K562 (cell line): ENCODE measurements around the gene HOXD9. TPM values are rescaled to one million over a fixed set of nuclear protein-coding genes. Genes with fewer than 3 reads are reported as not detected.

Experiments
- ATAC-seq: fragments of 200-7000 bp; cut with Tn5 transposase; 3 replicates; pipeline ENCODE4 v1.9.1; 2020; ENCODE audit warnings: moderate library complexity
- BruUV-seq: library from RNA; stranded (reverse); fragments of 400-500 nt; replicated peaks from 2 replicates; lab custom pipeline; 2021; lab: Mats Ljungman, UMichigan
- CTCF ChIA-PET: fragments of 300-600 bp; formaldehyde crosslinking; extraction: SDS; loops from one replicate; lab custom pipeline; 2021; ENCODE audit warnings: low intra/inter-chr PET ratio; lab: Yijun Ruan, JAX
- POLR2A ChIA-PET: fragments of 300-600, 350-650 bp; sonication (Branson Sonifier 250); formaldehyde crosslinking; extraction: SDS; loops from one replicate; lab custom pipeline; 2021; ENCODE audit warnings: antibody characterized with exemption, inconsistent platforms; lab: Yijun Ruan, JAX
- DNase-seq, 4 experiments: peaks; one replicate each; pipeline versions ENCODE4 v3.0.0 to v3.0.0-alpha.2; 2011 to 2018; ENCODE audit warnings: low spot score in 3 of 4, mixed read lengths in 3 of 4; ENCODE audit errors: extremely low read depth in 1 of 4
- FAIRE-seq: peaks from 2 replicates; lab custom pipeline; 2011; peaks lifted over from hg19 to GRCh38; lab: Jason Lieb, UNC
- H2AFZ ChIP-seq: 2 replicates; pipeline ENCODE4 v1.6.0; 2011; ENCODE audit warnings: low read depth, low read length, control low read depth, inconsistent platforms
- H3K27ac ChIP-seq: fragments of 200-600 bp; 3 replicates; pipeline ENCODE4 v1.8.0; 2011; ENCODE audit warnings: low read depth, mild to moderate bottlenecking, control low read depth, inconsistent platforms, low read length, moderate library complexity, mixed read lengths; ENCODE audit errors: extremely low read depth
- H3K27me3 ChIP-seq, 2 experiments: fragments of 300-600 bp in 1 of 2; 2 replicates in 1 of 2; 3 replicates in 1 of 2; pipeline versions ENCODE4 v1.6.0 to v1.8.0; 2011; ENCODE audit warnings: inconsistent platforms in 2 of 2, low read length in 2 of 2, mild to moderate bottlenecking in 1 of 2, mixed read lengths in 1 of 2, moderate library complexity in 1 of 2; ENCODE audit not compliant: control insufficient read depth in 2 of 2, insufficient read depth in 2 of 2
- H3K36me3 ChIP-seq: fragments of 300-600 bp; 3 replicates; pipeline ENCODE4 v1.8.0; 2011; ENCODE audit warnings: mild to moderate bottlenecking, low read length, inconsistent platforms; ENCODE audit not compliant: control insufficient read depth, insufficient read depth
- H3K4me1 ChIP-seq, 2 experiments: fragments of 200-600 bp in 1 of 2; replicated peaks in 1 of 2; 2 replicates in 1 of 2; 3 replicates in 1 of 2; pipeline versions ENCODE4 v1.5.1 to v1.8.0; 2011; ENCODE audit warnings: inconsistent platforms in 2 of 2, low read length in 2 of 2, mild to moderate bottlenecking in 1 of 2, mixed read lengths in 1 of 2, moderate library complexity in 1 of 2; ENCODE audit not compliant: control insufficient read depth in 2 of 2, insufficient read depth in 2 of 2
- H3K4me2 ChIP-seq: 2 replicates; pipeline ENCODE4 v1.6.1; 2011; ENCODE audit warnings: low read length, control low read depth, inconsistent platforms, mixed read lengths; ENCODE audit not compliant: insufficient read depth
- H3K4me3 ChIP-seq: fragments of 200-600 bp; sonication (generic), shearing (Covaris generic); 2 replicates; pipeline ENCODE4 v1.5.1; 2016; ENCODE audit warnings: control low read depth, inconsistent platforms
- H3K79me2 ChIP-seq: fragments of 200-600 bp; 3 replicates; pipeline ENCODE4 v1.8.0; 2011; ENCODE audit warnings: low read length, inconsistent platforms; ENCODE audit not compliant: control insufficient read depth, insufficient read depth
- H3K9ac ChIP-seq, 2 experiments: 2 replicates each; pipeline versions ENCODE4 v1.6.0 to v1.6.1; 2011; ENCODE audit warnings: low read depth in 2 of 2, low read length in 2 of 2, control low read depth in 1 of 2, inconsistent platforms in 1 of 2, mild to moderate bottlenecking in 1 of 2, mixed read lengths in 1 of 2; ENCODE audit not compliant: insufficient read depth in 1 of 2
- H3K9me1 ChIP-seq: one replicate; pipeline ENCODE4 v1.6.0; 2011; ENCODE audit warnings: inconsistent platforms, mild to moderate bottlenecking, low read length, moderate library complexity; ENCODE audit not compliant: control insufficient read depth, insufficient read depth
- H3K9me3 ChIP-seq: replicated peaks from 2 replicates; pipeline ENCODE4 v1.5.1; 2011; ENCODE audit warnings: low read depth, low read length, inconsistent platforms; ENCODE audit not compliant: control insufficient read depth, insufficient read depth
- H4K20me1 ChIP-seq: replicated peaks from 2 replicates; pipeline ENCODE4 v1.6.1; 2011; ENCODE audit warnings: low read length, inconsistent platforms, mixed read lengths; ENCODE audit not compliant: control insufficient read depth, insufficient read depth
- C11orf30 ChIP-seq: fragments of 450-650 bp; IDR thresholded peaks from 2 replicates; pipeline ENCODE4 v1.6.1; 2016; ENCODE audit warnings: low read depth, mild to moderate bottlenecking
- CSDE1 ChIP-seq, 2 experiments: fragments of 450-650 bp; IDR thresholded peaks; 2 replicates each; pipeline ENCODE4 v1.6.1; 2016; ENCODE audit warnings: mild to moderate bottlenecking in 1 of 2
- DIDO1 ChIP-seq: fragments of 450-650 bp; IDR thresholded peaks from 2 replicates; pipeline ENCODE4 v1.6.1; 2016; ENCODE audit warnings: low read depth, missing biosample characterization, missing genetic modification characterization
- DNMT1 ChIP-seq: fragments of 450-650 bp; IDR thresholded peaks from 2 replicates; pipeline ENCODE4 v1.6.1; 2016; ENCODE audit warnings: antibody characterized with exemption, mild to moderate bottlenecking
- ETV5 ChIP-seq: sonication (generic); formaldehyde crosslinking; IDR thresholded peaks from 2 replicates; pipeline ENCODE4 v1.4.0; 2020; ENCODE audit warnings: low read depth, mild to moderate bottlenecking, missing genetic modification reagents
- HDAC1 ChIP-seq, 2 experiments: fragments of 450-650 bp; IDR thresholded peaks; 2 replicates each; pipeline ENCODE4 v1.6.1; 2016 to 2017; ENCODE audit warnings: inconsistent platforms in 1 of 2, mild to moderate bottlenecking in 1 of 2, moderate library complexity in 1 of 2
- HEY1 ChIP-seq: fragments of 250-450 bp; sonication (Bioruptor Pico); IDR thresholded peaks from 2 replicates; pipeline ENCODE4 v1.5.0; 2020; ENCODE audit warnings: mild to moderate bottlenecking, moderate library complexity, borderline replicate concordance
- HNRNPH1 ChIP-seq: fragments of 200-400 bp; formaldehyde crosslinking; optimal IDR thresholded peaks from 2 replicates; pipeline ENCODE3; 2017; ENCODE audit warnings: low read depth, mild to moderate bottlenecking, low read length, moderate library complexity
- JUNB ChIP-seq: fragments of 450-650 bp; formaldehyde crosslinking; conservative IDR thresholded peaks from 2 replicates; pipeline ENCODE4 v1.4.0; 2020; ENCODE audit warnings: mild to moderate bottlenecking
- MECOM ChIP-seq: fragments of 250-450 bp; sonication (Bioruptor Pico); IDR thresholded peaks from 2 replicates; pipeline ENCODE4 v1.8.0; 2022; ENCODE audit warnings: inconsistent platforms
- NONO ChIP-seq, 2 experiments: fragments of 200-400 bp in 1 of 2; fragments of 450-650 bp in 1 of 2; formaldehyde crosslinking in 1 of 2; IDR thresholded peaks; 2 replicates each; pipeline ENCODE4 v1.6.1; 2017; ENCODE audit warnings: low read depth in 2 of 2, mild to moderate bottlenecking in 2 of 2, moderate library complexity in 2 of 2, low read length in 1 of 2
- PURB ChIP-seq: sonication (generic); formaldehyde crosslinking; IDR thresholded peaks from 2 replicates; pipeline ENCODE4 v1.9.0; 2021; ENCODE audit warnings: low read depth, mild to moderate bottlenecking, missing genetic modification reagents
- RFX1 ChIP-seq: fragments of 450-650 bp; IDR thresholded peaks from 2 replicates; pipeline ENCODE4 v1.6.1; 2016; ENCODE audit warnings: mild to moderate bottlenecking, moderate library complexity
- SIN3A ChIP-seq, 2 experiments: fragments of 150-350 bp in 1 of 2; IDR thresholded peaks; 2 replicates each; pipeline ENCODE4 v1.6.1; 2011 to 2016; ENCODE audit warnings: borderline replicate concordance in 2 of 2, low read depth in 2 of 2, low read length in 2 of 2, mild to moderate bottlenecking in 2 of 2, moderate library complexity in 2 of 2; ENCODE audit not compliant: control insufficient read depth in 1 of 2
- SRSF9 ChIP-seq: fragments of 200-400 bp; formaldehyde crosslinking; IDR thresholded peaks from 2 replicates; pipeline ENCODE4 v1.6.1; 2017; ENCODE audit warnings: low read depth, low read length, borderline replicate concordance
- ZNF764 ChIP-seq: fragments of 250-450 bp; sonication (Bioruptor Pico); IDR thresholded peaks from 2 replicates; pipeline ENCODE4 v1.4.0; 2020; ENCODE audit warnings: low read depth, mild to moderate bottlenecking, moderate library complexity
- WGBS: fragments of 100-300 bp; shearing (Covaris generic); methylation state at CpG from one replicate; pipeline ENCODE4 v1.1.6; 2016; ENCODE audit warnings: low coverage, mixed read lengths; ENCODE audit not compliant: insufficient coverage; ENCODE audit errors: missing lambda C conversion rate; 5-methylcytosine and 5-hydroxymethylcytosine counted together
- in situ Hi-C: fragments of 300-500 bp; cut with MboI; formaldehyde crosslinking; loops from 4 replicates; pipeline ENCODE4 v1.15.0; 2018; ENCODE audit warnings: inconsistent platforms, mixed read lengths
- intact Hi-C: fragments of 100-400 bp; cut with micrococcal nuclease; formaldehyde crosslinking; loops from 2 replicates; pipeline ENCODE4 v1.14.2; 2022
- polyA plus RNA-seq, 8 experiments: library from polyadenylated mRNA; depleted of rRNA in 4 of 8; stranded (reverse) in 5 of 8; unstranded in 3 of 8; fragments of >200 nt; fragmentation: Nextera tagmentation in 2 of 8; fragmentation: Illumina TruSeq in 1 of 8; extraction: Ambion mirVana in 2 of 8; extraction: Trizol in 1 of 8; gene quantifications; 2 replicates each; pipeline versions ENCODE4 v1.2.1 to v1.2.3, GENCODE V29; 2011 to 2014; ENCODE audit warnings: inconsistent platforms in 1 of 8, missing spikeins in 1 of 8
- total RNA-seq, 7 experiments: library from RNA; depleted of rRNA in 6 of 7; stranded (reverse); fragments of >200 nt in 6 of 7; fragmentation: Illumina TruSeq in 2 of 7; extraction: Trizol in 2 of 7; gene quantifications; 2 replicates each; pipeline versions ENCODE4 v1.2.1 to v1.2.3, GENCODE V29; 2011 to 2021; ENCODE audit warnings: low replicate concordance in 1 of 7
- TF ChIP-seq, protein P1 (sequence below): fragments of 450-650 bp; formaldehyde crosslinking; IDR thresholded peaks from 2 replicates; pipeline ENCODE4 v1.4.0; 2020; ENCODE audit warnings: mild to moderate bottlenecking
- TF ChIP-seq, protein P2 (sequence below): fragments of 250-450 bp; sonication (Bioruptor Pico); IDR thresholded peaks from 2 replicates; pipeline ENCODE4 v1.6.1; 2021; ENCODE audit warnings: mild to moderate bottlenecking
- TF ChIP-seq, protein P3 (sequence below): fragments of 250-450 bp; sonication (Bioruptor Pico); IDR thresholded peaks from 2 replicates; pipeline ENCODE4 v1.5.0; 2020; ENCODE audit warnings: mild to moderate bottlenecking

The HOXD9 gene
- total and polyA plus RNA-seq, 9 of the 15 experiments (the other 6 are each of a cell fraction or from before 2014, with no cell fraction given): not detected

DNA sequence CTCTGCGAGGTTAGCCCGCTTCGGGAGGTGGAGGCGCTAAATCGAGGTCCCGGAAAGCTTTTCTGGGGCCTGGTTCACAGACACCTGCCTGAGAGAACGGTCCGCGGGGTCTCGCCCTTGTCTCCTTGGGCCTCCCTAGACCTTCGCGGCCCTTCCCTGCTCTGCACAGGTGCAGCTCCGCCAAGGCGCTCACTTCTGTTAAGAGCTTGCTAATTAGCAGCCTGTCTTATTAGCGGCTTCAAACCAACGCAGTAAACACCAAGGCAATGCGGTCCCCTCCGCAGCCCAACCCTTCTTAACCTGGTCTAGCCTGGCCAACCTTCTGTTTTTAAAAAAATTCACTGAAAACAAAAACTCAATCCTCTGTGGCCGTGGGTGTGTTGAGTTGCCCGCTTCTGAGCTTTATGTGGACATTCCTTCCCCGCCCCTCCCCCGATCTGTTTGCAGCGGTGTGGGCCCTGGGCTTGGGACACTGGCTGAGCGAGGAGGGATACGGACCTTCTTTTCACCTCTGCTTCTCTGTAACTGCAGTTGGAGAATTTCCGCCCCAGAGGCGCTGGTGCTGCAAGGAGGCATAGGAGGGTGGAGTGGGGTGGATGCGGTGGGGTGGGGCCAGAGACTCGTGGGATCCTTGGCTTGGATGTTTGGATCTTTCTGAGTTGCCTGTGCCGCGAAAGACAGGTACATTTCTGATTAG lies 25.4 kb downstream of the HOXD9 start:
- Histone ChIP-seq H3K79me2 (no peaks in the 10 kb centered on the region), H3K27ac (no peak overlapping the region), H3K36me3 (no peaks in the 10 kb centered on the region), H3K9me1 (no peaks in the 10 kb centered on the region), H2AFZ (no peak overlapping the region), H3K9ac (no peak overlapping the region), H3K9me3 (no peaks in the 10 kb centered on the region), H3K27me3 (peaks cover 64 to 67% of the 10 kb centered on the region in 2 experiments), H3K4me2 (no peak overlapping the region), H3K4me3 (no peak overlapping the region), H4K20me1 (no peaks in the 10 kb centered on the region; the same call in 1 of the 2 replicates), H3K4me1 (peaks cover 0 to 10% of the 10 kb centered on the region in 2 experiments; a peak in 1 of 5 replicates)
- FAIRE-seq (no peak), ATAC-seq (no peak; the same call in 2 of the 3 replicates), DNase-seq (no peak)
- no TSS peak for BruUV-seq
- in situ Hi-C loops (loop anchor here (25.0 kb wide), 2 partner anchors 664 to 1614 kb away; no protein-coding TSS in a partner anchor), intact Hi-C loops (loop anchor here (10.0 kb wide), 2 partner anchors 227 to 1607 kb away; no protein-coding TSS in a partner anchor)
- ChIA-PET POLR2A (interaction anchor here (0.6 kb wide), 1 partner anchor 575 kb away, joined by 3 read pairs; no protein-coding TSS in a partner anchor), CTCF (interaction anchor here (0.6 to 1.0 kb wide), 2 partner anchors 203 to 1611 kb away, joined by 3 read pairs; no protein-coding TSS in a partner anchor)
- WGBS: 2% methylated on average over 28 of the region's 31 CpGs
- no peak for TF ChIP-seq CSDE1 (IDR thresholded peaks at IDR 0.05)
- no peak for TF ChIP-seq C11orf30
- TF ChIP-seq, protein P1, sequence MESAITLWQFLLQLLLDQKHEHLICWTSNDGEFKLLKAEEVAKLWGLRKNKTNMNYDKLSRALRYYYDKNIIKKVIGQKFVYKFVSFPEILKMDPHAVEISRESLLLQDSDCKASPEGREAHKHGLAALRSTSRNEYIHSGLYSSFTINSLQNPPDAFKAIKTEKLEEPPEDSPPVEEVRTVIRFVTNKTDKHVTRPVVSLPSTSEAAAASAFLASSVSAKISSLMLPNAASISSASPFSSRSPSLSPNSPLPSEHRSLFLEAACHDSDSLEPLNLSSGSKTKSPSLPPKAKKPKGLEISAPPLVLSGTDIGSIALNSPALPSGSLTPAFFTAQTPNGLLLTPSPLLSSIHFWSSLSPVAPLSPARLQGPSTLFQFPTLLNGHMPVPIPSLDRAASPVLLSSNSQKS (CRISPR knock-in tag): no peak
- no peak for TF ChIP-seq NONO (IDR thresholded peaks at IDR 0.05; ENCODE audit: low read depth in 2 of 2, low read length in 1 of 2)
- TF ChIP-seq SIN3A (IDR thresholded peaks at IDR 0.05; ENCODE audit: borderline replicate concordance in 2 of 2, control insufficient read depth in 1 of 2, low read depth in 2 of 2, low read length in 2 of 2): no peak
- no peak for TF ChIP-seq ETV5 (CRISPR knock-in tag)
- TF ChIP-seq DIDO1 (tag): no peak
- TF ChIP-seq JUNB (CRISPR knock-in tag): no peak
- TF ChIP-seq MECOM (CRISPR knock-in tag): no peak
- TF ChIP-seq DNMT1: no peak
- TF ChIP-seq, protein P2, sequence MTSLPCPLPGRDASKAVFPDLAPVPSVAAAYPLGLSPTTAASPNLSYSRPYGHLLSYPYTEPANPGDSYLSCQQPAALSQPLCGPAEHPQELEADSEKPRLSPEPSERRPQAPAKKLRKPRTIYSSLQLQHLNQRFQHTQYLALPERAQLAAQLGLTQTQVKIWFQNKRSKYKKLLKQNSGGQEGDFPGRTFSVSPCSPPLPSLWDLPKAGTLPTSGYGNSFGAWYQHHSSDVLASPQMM: no peak
- no peak for TF ChIP-seq PURB (CRISPR knock-in tag)
- TF ChIP-seq HNRNPH1: no peak
- TF ChIP-seq, protein P3, sequence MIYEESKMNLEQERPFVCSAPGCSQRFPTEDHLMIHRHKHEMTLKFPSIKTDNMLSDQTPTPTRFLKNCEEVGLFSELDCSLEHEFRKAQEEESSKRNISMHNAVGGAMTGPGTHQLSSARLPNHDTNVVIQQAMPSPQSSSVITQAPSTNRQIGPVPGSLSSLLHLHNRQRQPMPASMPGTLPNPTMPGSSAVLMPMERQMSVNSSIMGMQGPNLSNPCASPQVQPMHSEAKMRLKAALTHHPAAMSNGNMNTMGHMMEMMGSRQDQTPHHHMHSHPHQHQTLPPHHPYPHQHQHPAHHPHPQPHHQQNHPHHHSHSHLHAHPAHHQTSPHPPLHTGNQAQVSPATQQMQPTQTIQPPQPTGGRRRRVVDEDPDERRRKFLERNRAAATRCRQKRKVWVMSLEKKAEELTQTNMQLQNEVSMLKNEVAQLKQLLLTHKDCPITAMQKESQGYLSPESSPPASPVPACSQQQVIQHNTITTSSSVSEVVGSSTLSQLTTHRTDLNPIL (CRISPR knock-in tag): no peak
- no peak for TF ChIP-seq HEY1 (CRISPR knock-in tag)
- TF ChIP-seq RFX1: no peak
- TF ChIP-seq ZNF764 (CRISPR knock-in tag): no peak
- TF ChIP-seq SRSF9: no peak
- TF ChIP-seq HDAC1 (IDR thresholded peaks at IDR 0.05): no peak
